ENCODE measurements around the gene SHROOM2. TPM values are rescaled to one million over a fixed set of nuclear protein-coding genes. Genes with fewer than 3 reads are reported as not detected.

Gene SHROOM2, protein sequence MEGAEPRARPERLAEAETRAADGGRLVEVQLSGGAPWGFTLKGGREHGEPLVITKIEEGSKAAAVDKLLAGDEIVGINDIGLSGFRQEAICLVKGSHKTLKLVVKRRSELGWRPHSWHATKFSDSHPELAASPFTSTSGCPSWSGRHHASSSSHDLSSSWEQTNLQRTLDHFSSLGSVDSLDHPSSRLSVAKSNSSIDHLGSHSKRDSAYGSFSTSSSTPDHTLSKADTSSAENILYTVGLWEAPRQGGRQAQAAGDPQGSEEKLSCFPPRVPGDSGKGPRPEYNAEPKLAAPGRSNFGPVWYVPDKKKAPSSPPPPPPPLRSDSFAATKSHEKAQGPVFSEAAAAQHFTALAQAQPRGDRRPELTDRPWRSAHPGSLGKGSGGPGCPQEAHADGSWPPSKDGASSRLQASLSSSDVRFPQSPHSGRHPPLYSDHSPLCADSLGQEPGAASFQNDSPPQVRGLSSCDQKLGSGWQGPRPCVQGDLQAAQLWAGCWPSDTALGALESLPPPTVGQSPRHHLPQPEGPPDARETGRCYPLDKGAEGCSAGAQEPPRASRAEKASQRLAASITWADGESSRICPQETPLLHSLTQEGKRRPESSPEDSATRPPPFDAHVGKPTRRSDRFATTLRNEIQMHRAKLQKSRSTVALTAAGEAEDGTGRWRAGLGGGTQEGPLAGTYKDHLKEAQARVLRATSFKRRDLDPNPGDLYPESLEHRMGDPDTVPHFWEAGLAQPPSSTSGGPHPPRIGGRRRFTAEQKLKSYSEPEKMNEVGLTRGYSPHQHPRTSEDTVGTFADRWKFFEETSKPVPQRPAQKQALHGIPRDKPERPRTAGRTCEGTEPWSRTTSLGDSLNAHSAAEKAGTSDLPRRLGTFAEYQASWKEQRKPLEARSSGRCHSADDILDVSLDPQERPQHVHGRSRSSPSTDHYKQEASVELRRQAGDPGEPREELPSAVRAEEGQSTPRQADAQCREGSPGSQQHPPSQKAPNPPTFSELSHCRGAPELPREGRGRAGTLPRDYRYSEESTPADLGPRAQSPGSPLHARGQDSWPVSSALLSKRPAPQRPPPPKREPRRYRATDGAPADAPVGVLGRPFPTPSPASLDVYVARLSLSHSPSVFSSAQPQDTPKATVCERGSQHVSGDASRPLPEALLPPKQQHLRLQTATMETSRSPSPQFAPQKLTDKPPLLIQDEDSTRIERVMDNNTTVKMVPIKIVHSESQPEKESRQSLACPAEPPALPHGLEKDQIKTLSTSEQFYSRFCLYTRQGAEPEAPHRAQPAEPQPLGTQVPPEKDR (N-terminal part only)
- total RNA-seq (2014; rRNA removed; shearing (Covaris generic)) = 0.57 and 0.84 TPM in 2 replicates

DNA sequence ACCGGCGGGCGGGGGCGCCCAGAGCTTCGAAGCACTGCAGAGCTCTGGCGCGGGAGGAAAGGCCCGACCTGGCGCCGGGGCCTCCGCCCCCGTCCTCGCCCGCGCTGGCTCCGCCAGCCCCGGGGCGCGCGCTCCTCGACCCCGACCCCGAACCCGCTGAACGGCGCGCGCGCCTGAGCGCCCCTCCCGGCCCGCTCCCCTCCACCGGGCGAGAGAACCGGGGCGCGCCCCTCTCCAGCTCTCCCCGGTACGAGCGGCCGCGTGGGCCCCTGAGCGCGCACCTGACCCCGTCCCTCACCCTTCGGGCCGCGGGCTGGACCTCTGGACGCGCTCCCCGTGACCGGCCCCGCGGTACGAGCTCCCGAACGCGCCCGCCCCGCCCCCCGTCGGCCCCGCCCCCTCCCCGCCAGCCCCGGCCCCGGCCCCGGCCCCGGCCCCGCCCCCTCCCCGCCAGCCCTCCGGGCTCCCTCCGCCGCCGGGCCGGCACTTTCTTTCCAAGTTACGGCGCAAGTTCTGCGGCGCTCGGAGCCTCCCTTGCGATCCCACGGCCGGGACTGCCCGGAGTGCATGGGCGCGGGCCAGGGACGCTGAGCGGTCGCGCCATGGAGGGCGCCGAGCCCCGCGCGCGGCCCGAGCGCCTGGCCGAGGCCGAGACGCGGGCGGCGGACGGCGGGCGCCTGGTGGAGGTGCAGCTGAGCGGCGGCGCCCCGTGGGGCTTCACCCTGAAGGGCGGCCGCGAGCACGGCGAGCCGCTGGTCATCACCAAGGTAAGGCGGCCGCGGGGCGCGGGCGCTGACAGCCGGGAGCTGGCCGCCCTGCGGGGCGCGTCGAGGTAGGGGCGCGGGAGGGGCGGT is at the start of gene SHROOM2:
TSS of gene SHROOM2 (plus strand) at position 486 of the 854 bp plus-strand sequence. CDS start at position 603, 117 bp downstream.
- H3K9me3 ChIP-seq (replicated peaks) = no peaks in the 10 kb centered on the region
- H3K4me3 ChIP-seq = peak within 1 kb of the TSS; percentile 37
- H3K4me1 ChIP-seq = no peaks in the 10 kb centered on the region
- H3K36me3 ChIP-seq = no peaks in the 10 kb centered on the region
- H3K27me3 ChIP-seq = no peaks in the 10 kb centered on the region
- H3K27ac ChIP-seq = no peak within 1 kb of the TSS
- DNase-seq = no peak

GRCh38 chrX:9737363-9737762 is 48.9 kb upstream of the SHROOM2 start:
- Histone ChIP-seq H3K4me1 (no peaks in the 10 kb centered on the region), H3K27me3 (no peaks in the 10 kb centered on the region), H3K9me3 (replicated peaks) (no peaks in the 10 kb centered on the region), H3K4me3 (no peak overlapping the region), H3K36me3 (no peaks in the 10 kb centered on the region), H3K27ac (no peak overlapping the region)
- DNase-seq = no peak

DNA sequence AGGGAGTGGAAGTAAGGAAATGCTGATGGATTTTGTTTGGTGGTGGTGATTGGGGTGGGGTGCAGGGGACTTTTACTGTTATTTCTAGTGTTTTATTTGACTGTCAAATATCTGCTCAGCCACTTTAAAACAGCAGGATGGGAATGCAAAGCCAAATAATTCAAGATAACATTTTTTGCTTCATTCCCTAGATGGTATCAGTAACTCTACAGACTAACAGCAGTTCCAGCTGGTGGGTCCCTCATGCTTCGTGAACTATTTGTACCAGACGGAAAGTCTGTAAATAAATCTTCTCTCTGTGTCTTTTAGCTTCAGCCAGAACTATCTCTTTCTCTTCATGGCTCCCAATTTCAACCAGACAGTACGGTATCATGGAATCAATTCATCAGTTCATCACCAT is 48.1 kb upstream of the SHROOM2 start:
- H3K4me3 ChIP-seq = no peak overlapping the region
- H3K36me3 ChIP-seq = no peaks in the 10 kb centered on the region
- DNase-seq = no peak
- H3K27ac ChIP-seq = no peak overlapping the region
- no peaks in the 10 kb centered on the region for H3K27me3 ChIP-seq
- no peaks in the 10 kb centered on the region for H3K4me1 ChIP-seq
- no peaks in the 10 kb centered on the region for H3K9me3 ChIP-seq (replicated peaks)

DNA sequence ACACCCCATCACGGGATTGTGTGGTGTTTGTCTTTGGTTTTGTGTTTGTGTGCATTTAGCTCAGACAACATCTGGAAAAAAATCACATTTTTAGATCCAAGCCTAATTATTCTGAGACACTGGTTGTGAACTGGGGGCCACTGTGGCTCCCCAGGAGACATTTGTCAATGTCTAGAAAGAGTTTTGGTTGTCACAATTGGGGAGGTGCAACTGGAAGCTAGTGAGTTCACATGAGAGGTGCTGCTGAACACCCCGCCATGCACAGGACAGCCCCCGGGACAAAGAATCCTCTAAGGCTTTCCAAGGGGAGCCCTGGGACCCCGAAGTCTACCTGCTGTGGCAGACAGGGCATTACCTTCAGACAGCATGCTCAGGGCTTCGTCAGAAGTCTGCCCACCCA is 47.1 kb upstream of the SHROOM2 start:
- H3K9me3 ChIP-seq (replicated peaks) = no peaks in the 10 kb centered on the region

DNA sequence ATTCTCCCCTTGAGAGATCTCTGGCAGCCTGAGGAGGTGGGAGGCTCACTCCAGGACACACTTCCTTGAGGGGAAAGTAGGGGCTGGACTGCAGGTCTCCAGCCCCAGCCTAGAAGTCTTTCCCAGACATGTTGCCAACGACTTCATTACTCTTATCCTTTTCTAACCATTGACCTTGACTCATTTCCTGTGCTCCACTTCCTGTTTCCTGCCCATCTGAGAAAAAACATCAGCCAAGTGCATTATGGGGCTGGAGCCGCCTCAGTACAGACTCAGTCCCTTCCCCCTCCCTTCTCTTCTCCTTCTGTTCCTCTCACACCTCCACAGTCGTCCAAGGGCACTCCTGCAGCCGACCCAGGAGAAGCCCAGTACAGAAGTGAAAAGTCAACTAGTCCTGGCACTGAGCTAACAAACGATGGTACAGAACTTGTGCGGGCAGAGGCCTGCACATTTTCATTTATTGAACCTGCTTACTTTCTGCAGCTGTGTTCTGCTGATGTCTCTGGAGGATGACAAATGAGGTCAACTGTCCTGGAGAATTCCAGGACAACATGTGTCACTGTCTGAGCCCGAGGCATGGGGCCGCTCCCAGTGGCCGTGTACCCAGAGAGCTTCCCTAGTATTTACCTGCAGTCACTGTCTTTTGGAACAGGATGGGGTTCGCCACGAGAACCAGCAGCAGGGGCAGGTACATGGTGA is 40.7 kb upstream of the SHROOM2 start:
- Histone ChIP-seq H3K36me3 (no peaks in the 10 kb centered on the region), H3K4me1 (no peaks in the 10 kb centered on the region), H3K9me3 (replicated peaks) (no peaks in the 10 kb centered on the region), H3K27ac (peak overlapping the region; percentile 15; the same call in 1 of the 2 replicates), H3K27me3 (no peaks in the 10 kb centered on the region), H3K4me3 (no peak overlapping the region)
- peak in 1 of 2 experiments; percentile 16 for DNase-seq

More for the DNA sequence above, 47.1 kb upstream of the SHROOM2 start:
- no peak for DNase-seq
- H3K27ac ChIP-seq = no peak overlapping the region
- no peaks in the 10 kb centered on the region for H3K27me3 ChIP-seq
- H3K4me3 ChIP-seq = no peak overlapping the region
- no peaks in the 10 kb centered on the region for H3K36me3 ChIP-seq
- no peaks in the 10 kb centered on the region for H3K4me1 ChIP-seq

DNA sequence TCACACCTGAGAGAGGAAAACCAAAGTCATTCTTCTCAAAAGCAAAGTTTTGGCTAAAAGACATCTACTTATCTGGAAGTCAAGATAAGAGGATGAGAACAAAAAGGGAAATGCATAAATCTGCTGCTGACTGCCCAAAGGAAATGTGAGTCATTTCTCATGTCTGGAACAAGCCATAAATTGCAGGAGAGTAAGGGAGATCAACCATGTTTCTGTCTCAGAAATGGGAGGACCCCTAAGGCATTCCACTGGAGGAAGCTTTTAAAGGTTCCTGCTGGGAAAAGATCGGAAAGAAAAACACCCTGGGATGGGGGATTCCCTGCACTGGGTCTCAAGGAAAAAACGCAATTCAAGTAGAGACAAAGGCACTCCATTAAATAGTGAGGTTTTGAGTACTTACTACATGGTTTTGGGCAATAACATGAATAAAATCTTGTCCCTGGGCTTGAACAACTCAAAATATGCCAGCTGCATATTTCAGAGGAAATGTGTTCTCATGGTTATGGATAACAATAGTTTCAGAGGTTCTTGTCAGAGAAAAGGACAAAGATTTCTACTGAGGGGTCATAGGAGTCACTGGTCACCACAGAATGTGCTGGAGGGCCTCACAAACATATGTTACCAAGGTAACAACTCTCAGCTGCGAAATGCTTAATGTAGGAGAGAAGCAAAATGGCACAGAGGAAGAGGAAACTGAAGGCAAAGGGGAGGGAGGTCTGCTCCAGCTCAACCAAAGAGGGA is 39.9 kb upstream of the SHROOM2 start:
- DNase-seq = no peak

GRCh38 chrX:9747644-9748043 is 38.6 kb upstream of the SHROOM2 start:
- DNase-seq = no peak
- no peak overlapping the region for H3K4me3 ChIP-seq
- H3K27me3 ChIP-seq = no peaks in the 10 kb centered on the region
- no peaks in the 10 kb centered on the region for H3K36me3 ChIP-seq
- H3K4me1 ChIP-seq = no peaks in the 10 kb centered on the region
- H3K9me3 ChIP-seq (replicated peaks) = no peaks in the 10 kb centered on the region
- H3K27ac ChIP-seq = no peak overlapping the region

More for the DNA sequence above, 39.9 kb upstream of the SHROOM2 start:
- Histone ChIP-seq H3K27ac (no peak overlapping the region), H3K27me3 (no peaks in the 10 kb centered on the region), H3K9me3 (replicated peaks) (no peaks in the 10 kb centered on the region), H3K4me1 (no peaks in the 10 kb centered on the region), H3K4me3 (no peak overlapping the region), H3K36me3 (no peaks in the 10 kb centered on the region)

- Histone ChIP-seq H3K4me1 (no peaks in the 10 kb centered on the region), H3K27me3 (no peaks in the 10 kb centered on the region), H3K27ac (no peak overlapping the region), H3K36me3 (no peaks in the 10 kb centered on the region), H3K4me3 (no peak overlapping the region), H3K9me3 (replicated peaks) (no peaks in the 10 kb centered on the region)
- no peak for DNase-seq
Observed at GRCh38 chrX:9749146-9749692, 37.0 kb upstream of the SHROOM2 start.

- H3K4me1 ChIP-seq = no peaks in the 10 kb centered on the region
- no peak overlapping the region for H3K4me3 ChIP-seq
- H3K27me3 ChIP-seq = no peaks in the 10 kb centered on the region
- H3K27ac ChIP-seq = no peak overlapping the region
- H3K9me3 ChIP-seq (replicated peaks) = no peaks in the 10 kb centered on the region
- no peaks in the 10 kb centered on the region for H3K36me3 ChIP-seq
- no peak for DNase-seq
Observed at GRCh38 chrX:9757366-9757765, 28.9 kb upstream of the SHROOM2 start.

- H3K27ac ChIP-seq = no peak overlapping the region
- DNase-seq = peak; percentile 14 to 34
- H3K27me3 ChIP-seq = no peaks in the 10 kb centered on the region
- H3K36me3 ChIP-seq = no peaks in the 10 kb centered on the region
- no peaks in the 10 kb centered on the region for H3K4me1 ChIP-seq
- H3K9me3 ChIP-seq (replicated peaks) = no peaks in the 10 kb centered on the region
- no peak overlapping the region for H3K4me3 ChIP-seq
Observed at GRCh38 chrX:9758021-9758638, 28.1 kb upstream of the SHROOM2 start.

- Histone ChIP-seq H3K4me1 (no peaks in the 10 kb centered on the region), H3K36me3 (no peaks in the 10 kb centered on the region), H3K27ac (no peak overlapping the region), H3K9me3 (replicated peaks) (no peaks in the 10 kb centered on the region), H3K4me3 (no peak overlapping the region), H3K27me3 (no peaks in the 10 kb centered on the region)
- DNase-seq = no peak
Observed at GRCh38 chrX:9759337-9759736, 26.9 kb upstream of the SHROOM2 start.

- Histone ChIP-seq H3K27me3 (no peaks in the 10 kb centered on the region), H3K4me1 (peaks cover 6% of the 10 kb centered on the region; the same call in 1 of the 2 replicates), H3K36me3 (no peaks in the 10 kb centered on the region), H3K9me3 (replicated peaks) (no peaks in the 10 kb centered on the region), H3K27ac (no peak overlapping the region), H3K4me3 (no peak overlapping the region)
- DNase-seq = no peak
Observed at GRCh38 chrX:9765072-9765736, 21.0 kb upstream of the SHROOM2 start.

All from SJCRH30 (cell line).